NCI-H187 (cell line): Measurements from ENCODE around the gene HNRNPM.
"Not testable (repeated sequence)": the region's sequence is repeated elsewhere in the genome, so short reads cannot be mapped to it uniquely, and the experiment has no call there.

ENCODE experiments used
- DNase-seq, 2 experiments: peaks; one replicate each; lab custom pipeline; 2025; lab: John Stamatoyannopoulos, UW

HNRNPM gene

DNA sequence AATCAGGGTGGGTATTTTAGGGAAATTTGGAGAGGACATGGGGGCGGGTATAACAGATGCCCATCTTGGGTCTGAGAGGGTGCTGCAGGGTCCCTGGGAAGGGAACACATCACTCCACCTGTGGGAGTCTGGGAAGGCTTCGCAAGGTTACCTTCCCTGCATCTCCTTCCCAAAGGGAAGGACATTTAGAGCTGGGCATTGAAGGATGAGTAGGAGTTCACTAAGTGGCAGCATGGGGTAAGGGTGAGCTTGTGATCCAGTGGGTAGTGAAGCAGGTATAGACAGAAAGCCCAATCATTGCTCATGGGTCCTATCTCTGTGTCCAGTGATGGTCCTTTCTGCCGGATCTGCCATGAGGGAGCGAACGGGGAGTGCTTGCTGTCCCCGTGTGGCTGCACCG, 18.5 kb upstream of the HNRNPM start:
- DNase-seq: no peak

DNA sequence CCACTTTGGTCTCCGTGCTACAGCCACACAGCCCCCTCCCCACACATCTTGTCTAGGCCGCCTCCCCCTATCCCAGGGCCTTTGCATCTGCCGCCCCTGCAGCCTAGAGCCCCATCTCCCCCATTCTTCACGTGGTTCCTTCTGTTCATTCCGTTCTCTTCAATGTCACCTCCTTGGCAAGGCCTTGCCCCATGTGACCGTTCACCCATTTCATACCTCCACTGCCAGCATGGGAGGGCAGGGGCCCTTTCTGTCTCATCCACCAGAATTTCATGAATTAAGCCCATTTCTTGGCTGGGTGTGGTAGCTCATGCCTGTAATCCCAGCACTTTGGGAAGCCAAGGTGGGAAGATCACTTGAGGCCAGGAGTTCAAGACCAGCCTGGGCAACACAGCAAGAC, 15.7 kb upstream of the HNRNPM start:
- DNase-seq: no peak

DNA sequence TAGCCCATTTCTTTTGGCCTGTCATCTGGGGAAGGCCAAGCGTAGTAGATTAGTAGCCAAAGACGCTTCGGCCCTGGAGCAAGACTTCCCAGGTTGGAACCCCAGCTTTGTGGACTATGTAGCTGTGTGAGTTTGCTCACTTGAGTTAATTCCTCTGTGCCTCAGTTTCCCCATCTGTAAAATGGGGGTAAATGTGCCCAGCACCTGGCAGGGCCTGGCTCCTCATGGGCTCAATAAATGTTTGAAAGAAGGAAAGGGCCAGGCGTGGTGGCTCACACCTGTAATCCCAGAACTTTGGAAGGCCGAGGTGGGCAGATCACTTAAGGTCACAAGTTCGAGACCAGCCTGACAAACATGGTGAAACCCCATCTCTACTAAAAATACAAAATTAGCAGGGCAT, 14.9 kb upstream of the HNRNPM start:
- DNase-seq: no peak

DNA sequence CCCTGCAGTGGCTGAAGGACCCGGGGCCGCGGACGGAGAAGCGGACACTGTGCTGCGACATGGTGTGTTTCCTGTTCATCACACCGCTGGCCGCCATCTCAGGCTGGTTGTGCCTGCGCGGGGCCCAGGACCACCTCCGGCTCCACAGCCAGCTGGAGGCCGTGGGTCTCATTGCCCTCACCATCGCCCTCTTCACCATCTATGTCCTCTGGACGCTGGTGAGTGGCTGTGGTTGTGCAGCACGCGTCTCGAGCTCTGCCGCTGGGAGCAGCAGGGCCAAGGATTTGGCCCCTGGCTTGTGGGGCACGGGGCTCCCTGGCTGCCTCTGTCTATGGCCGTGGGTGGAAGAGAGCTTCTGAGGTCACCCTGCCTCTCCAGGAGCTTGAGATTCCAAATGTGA, 14.1 kb upstream of the HNRNPM start:
- DNase-seq: no peak

DNA sequence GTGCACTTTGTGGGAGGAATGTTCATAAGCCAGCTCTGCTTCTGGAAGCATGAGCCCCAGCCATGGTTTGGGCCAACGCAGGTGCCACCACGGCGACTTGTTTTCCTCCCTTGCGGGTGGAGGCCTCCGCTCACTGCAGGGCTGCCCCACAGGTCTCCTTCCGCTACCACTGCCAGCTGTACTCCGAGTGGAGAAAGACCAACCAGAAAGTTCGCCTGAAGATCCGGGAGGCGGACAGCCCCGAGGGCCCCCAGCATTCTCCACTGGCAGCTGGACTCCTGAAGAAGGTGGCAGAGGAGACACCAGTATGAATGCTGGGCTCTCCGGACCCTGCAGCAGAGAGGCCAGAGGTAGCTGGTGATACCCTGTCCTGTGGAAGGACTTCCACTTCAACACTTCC, 6.5 kb upstream of the HNRNPM start:
- DNase-seq: no peak

DNA sequence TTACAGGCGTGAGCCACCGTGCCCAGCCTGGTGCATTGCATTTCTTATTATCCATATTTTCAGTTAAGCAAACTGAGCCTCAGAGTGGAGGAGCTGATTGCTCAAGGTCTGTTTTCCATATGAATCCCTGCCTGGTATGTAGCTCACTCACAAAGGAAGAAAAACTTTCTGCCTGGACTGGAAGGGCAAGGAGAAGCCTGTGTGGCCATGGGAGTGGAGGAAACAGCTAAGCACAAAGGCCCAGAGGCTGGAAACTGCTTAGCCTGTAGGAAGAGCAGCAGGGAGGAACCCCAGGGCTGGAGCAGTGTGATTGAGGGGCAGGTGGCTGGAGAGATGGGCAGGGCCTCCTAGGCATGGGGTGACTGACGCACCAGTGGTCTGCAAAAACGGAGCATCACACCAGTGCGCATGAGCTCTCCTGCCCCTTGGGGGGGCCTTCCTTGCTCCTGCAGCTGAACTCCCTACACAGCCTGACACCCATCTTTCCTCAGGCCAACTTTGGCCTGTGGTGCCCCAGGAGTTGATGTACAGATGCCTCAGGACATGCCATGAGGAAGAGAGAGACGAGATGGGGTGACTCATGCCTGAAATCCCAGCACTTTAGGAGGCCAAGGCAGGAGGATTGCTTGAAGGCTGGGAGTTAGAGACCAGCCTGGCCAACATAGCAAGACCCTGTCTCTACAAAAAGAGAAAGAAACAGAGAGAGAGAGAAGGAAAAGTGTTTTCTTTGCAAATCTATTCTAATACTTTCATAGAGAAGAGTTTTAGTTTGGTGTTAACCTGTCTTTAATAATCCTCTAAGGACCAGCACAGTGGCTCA, 2.8 kb upstream of the HNRNPM start:
- DNase-seq: no peak

DNA sequence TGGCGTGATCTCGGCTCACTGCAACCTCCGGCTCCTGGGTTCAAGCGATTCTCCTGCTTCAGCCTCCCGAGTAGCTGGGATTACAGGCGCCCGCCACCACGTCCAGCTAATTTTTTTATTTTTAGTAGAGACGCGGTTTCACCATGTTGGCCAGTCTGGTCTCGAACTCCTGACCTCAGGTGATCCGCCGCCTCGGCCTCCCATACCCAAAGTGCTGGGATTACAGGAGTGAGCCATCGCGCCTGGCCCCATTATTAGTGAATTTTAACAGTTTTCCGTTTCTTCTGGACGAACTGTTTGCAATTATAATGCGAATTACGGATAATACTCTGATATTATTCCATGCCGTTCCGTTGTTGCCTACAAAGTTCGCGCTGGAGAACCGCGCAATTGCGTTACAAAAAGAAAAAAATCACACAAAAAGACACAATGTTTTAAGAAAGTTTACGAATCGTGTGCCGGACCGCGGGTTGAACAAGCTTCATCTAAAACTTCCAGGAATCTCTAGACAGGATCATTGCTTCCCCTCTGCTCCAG, 567 bp upstream of the HNRNPM start:
- DNase-seq: not testable (repeated sequence)

DNA sequence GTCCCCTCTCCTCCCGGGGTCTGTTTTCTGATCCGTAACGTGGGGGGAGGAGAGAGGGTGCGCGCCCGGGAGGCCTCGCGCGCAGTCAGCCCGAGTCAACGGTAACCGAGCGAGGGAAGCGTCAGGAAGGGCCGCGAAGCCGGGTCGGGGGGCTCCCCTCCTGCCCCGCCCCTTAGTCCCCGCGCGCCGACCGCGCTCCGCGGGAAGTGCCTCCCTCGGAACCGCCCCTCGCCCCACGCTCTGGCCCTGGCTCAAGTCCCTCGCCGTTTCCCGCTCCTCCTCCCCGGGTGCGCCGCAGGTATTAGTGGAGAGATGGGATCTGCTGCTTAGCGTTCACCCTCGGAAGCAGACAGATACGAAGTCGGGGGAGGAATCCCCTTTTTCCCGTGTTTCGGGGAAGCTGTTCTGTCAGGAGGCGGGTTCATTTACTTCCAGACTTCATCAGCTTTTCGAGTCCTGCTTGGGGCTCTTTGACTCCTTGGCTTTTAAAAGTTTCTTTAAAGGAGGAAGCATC, 770 bp downstream of the HNRNPM start:
- no peak for DNase-seq

DNA sequence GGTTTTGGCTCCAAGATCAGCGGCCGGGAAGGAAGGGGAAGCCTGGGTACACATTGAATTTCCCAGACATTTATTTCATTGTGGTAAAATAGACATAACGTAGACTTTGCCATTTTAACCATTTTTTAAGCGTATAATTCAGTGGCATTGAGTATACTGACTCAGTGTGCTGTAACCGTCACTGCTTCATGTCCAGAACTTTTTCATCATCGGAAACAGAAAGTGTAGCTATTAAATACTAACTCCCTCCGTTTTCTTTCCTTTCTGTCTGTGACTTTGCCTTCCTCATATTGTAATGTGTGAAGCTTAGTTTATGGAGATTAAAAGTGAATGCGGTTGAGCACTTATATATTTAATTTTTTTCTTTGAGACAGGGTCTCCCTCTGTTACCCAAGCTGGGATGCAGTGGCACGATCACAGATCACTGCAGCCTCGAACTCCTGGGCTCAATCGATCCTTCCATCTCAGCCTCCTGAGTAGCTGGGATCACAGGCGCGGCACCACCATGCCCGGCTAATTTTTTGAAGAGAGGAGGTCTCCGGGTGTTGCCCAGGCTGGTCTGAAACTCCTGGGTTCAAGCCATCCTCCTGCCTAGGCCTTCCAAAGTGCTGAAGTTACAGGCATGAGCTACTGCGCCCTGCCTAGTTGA, 1.4 kb downstream of the HNRNPM start:
- DNase-seq: no peak

DNA sequence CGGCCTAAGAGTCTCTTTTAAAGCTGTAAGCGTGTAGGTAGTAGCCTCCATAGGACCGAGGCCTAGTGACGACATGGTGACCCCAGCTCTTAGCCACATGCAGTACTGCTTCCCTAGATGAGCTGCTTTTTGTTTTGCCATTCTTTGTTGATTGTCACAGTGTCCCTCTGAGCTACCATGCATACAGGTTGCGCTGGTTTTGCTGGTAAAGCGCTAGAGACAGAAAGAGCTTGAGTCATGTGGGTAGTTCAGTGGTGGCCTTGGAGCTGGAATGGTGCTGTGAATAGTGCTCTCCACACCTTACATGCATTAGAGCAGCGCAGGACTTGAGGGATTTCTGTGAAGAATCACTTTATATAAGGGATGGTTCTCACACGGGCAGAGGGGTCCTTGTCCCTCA, 5.1 kb downstream of the HNRNPM start:
- no peak for DNase-seq

DNA sequence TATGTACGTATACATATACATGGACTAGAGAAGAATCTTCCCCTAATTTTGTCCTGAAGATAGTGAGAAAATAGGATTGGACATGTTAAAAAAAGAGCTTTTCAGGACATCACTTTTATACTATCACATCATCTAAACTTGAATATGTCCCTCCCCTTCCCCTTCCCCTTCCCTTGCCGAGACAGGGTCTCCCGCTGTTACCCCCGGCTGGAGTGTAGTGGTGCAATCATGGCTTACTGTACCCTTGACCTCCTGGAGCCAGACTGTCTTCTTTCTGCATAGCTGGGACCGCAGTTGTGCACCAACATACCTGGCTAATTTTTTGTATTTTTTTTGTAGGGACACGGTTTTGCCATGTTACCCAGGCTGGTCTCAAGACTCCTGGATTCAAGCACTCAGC, 6.6 kb downstream of the HNRNPM start:
- DNase-seq: no peak

DNA sequence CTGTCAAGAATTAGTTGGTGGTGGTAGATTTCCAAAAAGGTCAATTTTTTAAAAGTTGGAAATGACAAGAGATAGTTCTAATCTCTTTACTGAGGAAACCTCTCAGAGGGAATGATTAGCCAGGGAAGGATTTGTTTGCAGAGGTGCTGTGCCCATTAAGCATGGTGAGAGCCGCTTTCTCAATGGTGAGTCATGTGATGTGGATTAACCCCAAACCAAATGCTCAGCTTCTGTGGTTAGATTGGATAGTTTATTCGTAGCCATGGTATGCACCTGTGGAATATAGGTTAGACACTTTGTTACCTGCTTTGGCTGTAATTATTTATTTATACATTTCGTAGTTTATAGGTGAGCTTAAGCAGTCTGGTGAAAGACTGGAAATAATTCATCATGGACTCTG, 7.1 kb downstream of the HNRNPM start:
- no peak for DNase-seq

DNA sequence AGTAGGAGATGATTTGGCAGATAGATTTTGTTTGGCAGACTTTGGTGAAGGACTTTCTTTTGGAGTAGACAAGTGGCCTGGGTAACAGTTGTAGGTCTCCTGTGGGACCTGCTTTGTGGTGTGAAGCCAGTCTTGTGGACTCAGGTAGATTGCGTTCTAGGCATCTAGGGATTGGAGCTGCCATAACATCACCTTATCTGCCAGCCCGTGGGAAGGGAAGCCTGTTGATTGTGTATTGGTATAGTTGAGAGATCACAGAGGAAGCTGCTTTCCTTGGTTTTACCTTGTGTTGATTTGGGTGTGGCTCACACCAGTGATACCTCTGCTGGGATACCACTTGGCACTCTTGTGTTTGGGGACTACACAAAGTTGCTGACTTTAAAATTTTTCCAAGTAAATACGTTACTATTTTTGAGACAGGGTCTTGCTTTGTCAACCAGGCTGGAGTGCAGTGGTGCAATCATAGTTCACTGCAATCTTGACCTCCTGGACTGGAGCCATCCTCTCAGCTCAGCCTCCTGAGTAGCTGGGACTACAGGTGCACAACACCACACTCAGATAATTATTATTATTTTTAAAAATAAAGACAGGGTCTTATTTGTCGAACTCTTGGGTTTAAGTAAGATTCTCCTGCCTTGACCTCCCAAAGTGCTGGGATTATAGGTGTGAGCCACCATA, 7.8 kb downstream of the HNRNPM start:
- no peak for DNase-seq

DNA sequence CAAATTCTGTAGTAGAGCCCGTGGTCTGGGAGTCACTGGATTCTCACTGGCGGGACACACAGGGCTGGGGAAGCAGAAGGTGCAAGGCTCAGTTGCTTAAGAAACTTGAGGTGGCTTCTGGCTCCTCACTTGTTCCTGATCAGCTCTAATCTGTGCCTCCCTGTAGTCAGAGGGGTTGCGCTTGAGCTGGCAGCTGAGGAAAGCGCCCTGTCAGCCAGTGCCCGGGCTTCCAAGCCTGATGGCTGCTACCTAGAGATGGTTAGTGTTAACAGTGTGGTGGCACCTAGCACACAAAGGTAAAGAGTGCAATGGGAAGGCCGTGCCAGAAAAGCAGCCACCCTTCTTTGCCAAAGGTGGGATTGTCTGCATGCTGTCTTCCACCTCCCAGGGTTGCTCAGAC, 8.8 kb downstream of the HNRNPM start:
- no peak for DNase-seq

DNA sequence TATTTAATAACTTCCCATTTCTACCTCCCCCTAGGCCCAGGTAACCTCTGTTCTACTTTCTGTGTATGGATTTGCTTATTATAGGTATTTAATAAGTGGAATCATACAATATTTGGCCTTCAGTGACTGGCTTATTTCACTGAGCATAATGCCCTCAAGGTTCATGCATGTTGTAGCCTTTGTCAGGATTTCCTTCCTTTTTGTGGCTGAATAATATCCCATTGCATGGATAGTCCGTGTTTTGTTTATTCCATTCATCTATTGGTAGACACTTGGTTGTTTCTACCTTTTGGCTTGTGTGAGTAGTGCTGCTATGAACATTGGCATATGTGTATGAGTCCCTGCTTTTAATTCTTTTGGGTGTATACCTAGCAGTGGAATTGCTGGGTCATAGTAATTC, 9.4 kb downstream of the HNRNPM start:
- DNase-seq: no peak

DNA sequence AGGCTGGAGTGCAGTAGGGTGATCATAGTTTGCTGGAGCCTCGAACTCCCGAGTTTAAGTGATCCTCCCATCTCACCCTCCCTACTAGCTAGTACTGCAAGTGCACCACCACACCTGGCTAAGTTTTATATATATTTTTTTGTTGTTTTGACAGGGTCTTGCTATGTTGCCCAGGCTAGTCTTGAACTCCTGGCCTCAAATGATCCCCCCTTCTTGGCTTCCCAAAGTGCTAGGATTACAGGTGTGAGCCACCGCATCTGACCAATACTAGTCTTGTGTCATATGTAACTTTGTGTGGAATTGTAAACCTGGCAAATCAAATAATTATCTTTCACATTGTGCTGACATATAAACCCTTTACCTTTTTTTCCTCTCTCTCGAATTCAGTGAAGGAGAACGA, 10.2 kb downstream of the HNRNPM start:
- no peak for DNase-seq

DNA sequence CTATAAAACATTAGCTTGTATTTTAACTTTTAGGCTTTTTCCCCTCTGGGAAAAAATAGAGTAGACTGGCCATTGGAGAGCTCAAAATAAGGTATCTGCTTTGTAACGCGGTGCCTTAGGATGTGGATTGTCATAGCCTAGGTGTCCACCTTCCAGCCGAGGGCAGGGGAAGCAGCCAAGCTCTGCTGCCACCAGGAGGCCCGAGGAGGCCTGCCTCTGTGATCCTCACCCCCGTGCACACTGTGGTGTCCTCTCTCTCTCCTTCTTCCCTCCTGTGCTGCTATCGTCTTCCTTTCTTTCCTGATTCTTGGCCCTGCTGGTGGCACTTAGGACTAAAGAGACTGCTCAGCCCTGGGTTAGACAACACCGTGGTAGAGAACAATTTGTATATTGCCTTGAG, 11.3 kb downstream of the HNRNPM start:
- DNase-seq: no peak

DNA sequence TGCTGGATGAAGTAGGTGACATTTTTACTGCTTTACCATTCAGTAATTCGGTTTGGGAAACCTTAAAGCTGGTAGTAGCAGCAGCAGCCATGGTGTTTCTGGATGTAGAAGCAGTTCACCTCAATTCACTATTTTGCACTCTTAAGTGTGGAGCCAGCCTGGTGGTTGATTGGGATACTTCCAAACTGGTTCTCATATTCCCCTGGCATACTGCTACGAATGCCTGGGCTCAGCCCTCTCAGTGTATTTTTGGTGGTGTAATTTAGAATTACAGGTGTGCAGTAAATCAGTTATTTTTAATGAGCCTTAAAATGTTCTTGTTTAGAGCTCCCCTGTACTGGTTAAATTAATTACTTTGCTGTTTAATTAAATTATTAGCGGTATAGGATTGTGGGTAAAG, 12.4 kb downstream of the HNRNPM start:
- DNase-seq: no peak

DNA sequence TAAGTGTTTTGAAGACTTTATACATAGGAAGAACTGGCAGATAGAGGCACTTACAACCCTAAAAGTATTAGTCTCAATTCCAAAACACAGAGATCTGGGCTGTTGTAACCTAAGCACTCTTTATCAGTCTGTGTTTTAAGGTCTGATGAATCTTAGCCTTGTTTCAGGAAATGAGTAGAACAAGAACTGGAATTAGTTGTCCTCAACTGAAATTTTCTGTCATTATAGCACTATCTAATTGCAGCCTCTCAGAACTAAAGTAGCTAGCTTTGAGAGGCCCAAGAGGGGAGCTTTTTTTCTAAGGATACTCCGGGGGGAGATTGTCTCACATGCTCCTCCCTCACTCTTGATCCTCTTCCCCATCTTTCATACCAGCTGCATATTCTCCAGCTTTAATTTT, 13.1 kb downstream of the HNRNPM start:
- DNase-seq: no peak

DNA sequence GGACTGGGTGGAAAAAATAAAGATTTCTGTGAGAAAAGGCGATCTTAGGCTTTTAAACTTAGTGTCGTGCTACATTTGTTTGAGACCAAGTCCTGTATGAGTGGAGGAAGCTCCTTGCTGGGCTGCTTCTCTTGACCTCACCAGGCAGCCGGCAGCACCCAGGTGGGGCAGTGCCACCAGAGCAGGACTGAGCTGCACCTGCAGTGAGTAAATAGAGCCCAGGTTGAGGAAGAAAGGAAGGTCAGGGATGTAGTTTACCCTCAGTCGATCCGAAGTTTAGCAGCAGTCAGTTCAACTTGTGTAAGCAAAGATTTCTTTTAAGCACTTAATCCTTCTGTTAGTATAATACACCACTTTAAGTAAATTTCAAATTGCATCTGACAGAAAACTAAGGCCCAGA, 13.6 kb downstream of the HNRNPM start:
- no peak for DNase-seq

DNA sequence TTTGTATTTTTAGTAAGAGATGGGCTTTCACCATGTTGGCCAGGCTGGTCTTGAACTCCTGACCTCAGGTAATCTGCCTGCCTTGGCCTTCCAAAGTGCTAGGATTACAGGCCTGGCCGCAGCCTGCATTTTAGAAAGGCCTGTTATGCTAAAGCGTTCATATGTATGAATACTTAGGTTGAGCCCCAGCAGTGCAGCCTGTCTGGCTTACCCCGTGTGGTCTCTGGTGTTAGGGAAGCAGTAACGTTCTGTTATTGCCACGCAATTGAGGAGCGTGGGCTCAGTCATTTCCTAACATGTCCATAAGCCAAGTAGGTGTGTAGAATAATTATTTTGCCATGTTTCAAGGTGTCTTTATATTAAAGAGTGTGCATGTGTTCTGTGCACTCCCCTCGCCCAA, 14.3 kb downstream of the HNRNPM start:
- DNase-seq: no peak

DNA sequence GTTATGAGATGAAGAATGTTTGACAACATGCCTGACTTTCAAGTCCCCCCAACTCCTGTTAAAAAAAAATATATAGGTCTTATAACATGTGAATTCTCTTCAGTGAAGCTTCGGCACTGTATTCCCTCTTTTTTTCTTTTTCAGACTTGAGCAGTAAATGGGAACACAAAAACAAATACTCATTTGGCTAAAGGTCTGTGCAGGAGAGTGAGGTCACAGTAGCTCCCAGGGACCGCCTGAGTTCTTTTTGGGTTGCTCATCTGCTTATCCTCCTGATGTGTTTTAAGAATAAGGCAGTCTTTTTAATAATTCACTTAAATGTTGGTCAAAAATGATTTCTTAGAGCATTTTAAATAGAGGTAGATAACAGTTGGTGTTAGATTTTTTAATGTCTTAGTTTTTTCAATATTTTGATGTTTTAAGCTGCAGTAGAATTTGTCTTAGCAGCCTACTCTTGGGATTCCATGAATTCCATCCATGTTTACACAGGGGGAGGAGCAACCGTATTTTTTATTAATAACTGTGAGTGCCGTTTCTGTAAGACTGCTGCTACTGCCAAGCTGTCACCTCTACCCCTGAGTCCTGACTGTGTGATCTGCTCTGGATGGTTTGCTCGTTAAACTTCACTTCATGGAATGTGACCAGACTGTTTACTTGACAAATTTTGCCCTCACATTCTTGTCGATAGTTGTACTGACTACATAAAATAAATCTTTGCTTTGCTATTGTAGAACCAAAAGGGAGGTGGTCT, 14.9 kb downstream of the HNRNPM start:
- DNase-seq: no peak
